Thyroid gland (tissue), 4 donors: ENCODE data around the gene C12orf76.

ENCODE experiments used
- POLR2A ChIP-seq, 2 donors: fragments of 450-650 bp; IDR thresholded peaks; one replicate each; pipeline ENCODE4 v1.6.1; 2017; ENCODE audit warnings: antibody characterized with exemption in 2 of 2, mild to moderate bottlenecking in 2 of 2, moderate library complexity in 1 of 2
- TF ChIP-seq, protein P1 (sequence below), 6 experiments: fragments of 200-600 bp in 3 of 6; fragments of 450-650 bp in 3 of 6; sonication (generic) in 3 of 6; IDR thresholded peaks; one replicate each; pipeline ENCODE4 v1.5.1; 2016 to 2019; ENCODE audit warnings: antibody characterized with exemption in 6 of 6, mild to moderate bottlenecking in 2 of 6, inconsistent platforms in 1 of 6, moderate library complexity in 1 of 6

DNA sequence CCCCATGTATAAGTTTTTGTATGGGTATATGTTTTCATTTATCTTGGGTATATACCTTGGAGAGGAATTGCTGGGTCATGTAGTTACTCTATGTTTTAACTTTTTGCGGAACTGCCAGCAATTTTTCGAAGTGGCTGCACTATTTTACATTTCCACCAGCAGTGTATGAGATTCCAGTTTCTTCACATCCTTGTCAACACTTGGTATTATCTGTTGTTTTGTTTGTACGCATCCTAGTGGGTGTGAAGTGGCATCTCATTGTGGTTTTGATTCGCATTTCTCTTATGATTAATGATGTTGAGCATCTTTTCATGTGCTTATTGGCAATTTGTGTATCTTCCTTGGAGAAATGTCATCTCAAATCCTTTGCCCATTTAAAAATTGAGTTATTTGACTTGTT, 42.2 kb downstream of the C12orf76 start:
- TF ChIP-seq, protein P1, sequence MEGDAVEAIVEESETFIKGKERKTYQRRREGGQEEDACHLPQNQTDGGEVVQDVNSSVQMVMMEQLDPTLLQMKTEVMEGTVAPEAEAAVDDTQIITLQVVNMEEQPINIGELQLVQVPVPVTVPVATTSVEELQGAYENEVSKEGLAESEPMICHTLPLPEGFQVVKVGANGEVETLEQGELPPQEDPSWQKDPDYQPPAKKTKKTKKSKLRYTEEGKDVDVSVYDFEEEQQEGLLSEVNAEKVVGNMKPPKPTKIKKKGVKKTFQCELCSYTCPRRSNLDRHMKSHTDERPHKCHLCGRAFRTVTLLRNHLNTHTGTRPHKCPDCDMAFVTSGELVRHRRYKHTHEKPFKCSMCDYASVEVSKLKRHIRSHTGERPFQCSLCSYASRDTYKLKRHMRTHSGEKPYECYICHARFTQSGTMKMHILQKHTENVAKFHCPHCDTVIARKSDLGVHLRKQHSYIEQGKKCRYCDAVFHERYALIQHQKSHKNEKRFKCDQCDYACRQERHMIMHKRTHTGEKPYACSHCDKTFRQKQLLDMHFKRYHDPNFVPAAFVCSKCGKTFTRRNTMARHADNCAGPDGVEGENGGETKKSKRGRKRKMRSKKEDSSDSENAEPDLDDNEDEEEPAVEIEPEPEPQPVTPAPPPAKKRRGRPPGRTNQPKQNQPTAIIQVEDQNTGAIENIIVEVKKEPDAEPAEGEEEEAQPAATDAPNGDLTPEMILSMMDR (IDR thresholded peaks at IDR 0.05): no peak
- TF ChIP-seq POLR2A (IDR thresholded peaks at IDR 0.05): no peak
